H1 (cell line): ENCODE data around the gene GPD1L.

Experiments
- EP300 ChIP-seq, 2 experiments: IDR thresholded peaks; 1 replicate in 1 of 2; 2 replicates in 1 of 2; pipeline ENCODE4 v1.6.1; 2011 to 2012; ENCODE audit warnings: low read depth in 2 of 2, low read length in 2 of 2, mild to moderate bottlenecking in 2 of 2, borderline replicate concordance in 1 of 2, inconsistent platforms in 1 of 2, moderate library complexity in 1 of 2
- EZH2 ChIP-seq: fragments of 200-600 bp; sonication (generic); IDR thresholded peaks from 2 replicates; pipeline ENCODE4 v1.7.1; 2012; ENCODE audit warnings: low read depth, mild to moderate bottlenecking, moderate library complexity, low read length, inconsistent platforms; ENCODE audit not compliant: severe bottlenecking
- GABPA ChIP-seq: IDR thresholded peaks from 2 replicates; pipeline ENCODE4 v1.6.1; 2011; ENCODE audit warnings: mild to moderate bottlenecking, low read length, moderate library complexity, borderline replicate concordance; ENCODE audit not compliant: insufficient read depth
- MAFK ChIP-seq: IDR thresholded peaks from 2 replicates; pipeline ENCODE4 v1.6.1; 2012; ENCODE audit warnings: low read depth, mild to moderate bottlenecking, improper control_type of control experiment, low read length
- POLR2A ChIP-seq, 2 experiments: IDR thresholded peaks; 1 replicate in 1 of 2; 2 replicates in 1 of 2; pipeline ENCODE4 v1.6.1; 2011; ENCODE audit warnings: low read depth in 2 of 2, low read length in 2 of 2, mild to moderate bottlenecking in 2 of 2; ENCODE audit errors: control extremely low read depth in 1 of 2
- TF ChIP-seq, protein P1 (sequence below), 3 experiments: IDR thresholded peaks; 1 replicate in 2 of 3; 2 replicates in 1 of 3; pipeline versions ENCODE4 v1.5.1 to v1.6.1; 2011; ENCODE audit warnings: low read length in 3 of 3, mild to moderate bottlenecking in 3 of 3, inconsistent platforms in 2 of 3, low read depth in 1 of 3, moderate library complexity in 1 of 3; ENCODE audit not compliant: insufficient read depth in 1 of 3; ENCODE audit errors: control extremely low read depth in 1 of 3
- TF ChIP-seq, protein P2 (sequence below): IDR thresholded peaks from 2 replicates; pipeline ENCODE4 v1.6.1; 2012; ENCODE audit warnings: inconsistent platforms

DNA sequence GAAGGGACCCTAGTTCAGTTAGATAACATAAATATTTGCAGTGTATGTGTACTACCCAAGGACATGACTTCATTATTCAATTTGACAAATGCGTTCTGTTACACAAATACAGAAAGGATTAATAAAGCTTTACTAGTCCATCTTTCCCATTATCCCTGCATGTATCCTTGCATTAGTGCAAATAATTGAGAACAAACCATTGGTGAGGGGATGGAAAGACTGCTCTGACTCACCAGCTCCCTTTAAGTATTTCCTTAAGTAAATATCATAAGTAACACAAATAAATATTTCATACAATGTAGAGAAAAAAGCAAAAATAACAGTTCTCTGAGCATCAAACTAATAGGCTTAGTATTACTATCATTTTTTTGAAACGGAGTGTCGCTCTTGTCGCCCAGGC, 1.9 kb upstream of the GPD1L start:
- TF ChIP-seq EZH2 = no peak
- no peak for TF ChIP-seq GABPA
- TF ChIP-seq MAFK = no peak
- no peak for TF ChIP-seq POLR2A (IDR thresholded peaks at IDR 0.05; ENCODE audit: control extremely low read depth in 1 of 2, low read depth in 2 of 2, low read length in 2 of 2)
- TF ChIP-seq, protein P1, sequence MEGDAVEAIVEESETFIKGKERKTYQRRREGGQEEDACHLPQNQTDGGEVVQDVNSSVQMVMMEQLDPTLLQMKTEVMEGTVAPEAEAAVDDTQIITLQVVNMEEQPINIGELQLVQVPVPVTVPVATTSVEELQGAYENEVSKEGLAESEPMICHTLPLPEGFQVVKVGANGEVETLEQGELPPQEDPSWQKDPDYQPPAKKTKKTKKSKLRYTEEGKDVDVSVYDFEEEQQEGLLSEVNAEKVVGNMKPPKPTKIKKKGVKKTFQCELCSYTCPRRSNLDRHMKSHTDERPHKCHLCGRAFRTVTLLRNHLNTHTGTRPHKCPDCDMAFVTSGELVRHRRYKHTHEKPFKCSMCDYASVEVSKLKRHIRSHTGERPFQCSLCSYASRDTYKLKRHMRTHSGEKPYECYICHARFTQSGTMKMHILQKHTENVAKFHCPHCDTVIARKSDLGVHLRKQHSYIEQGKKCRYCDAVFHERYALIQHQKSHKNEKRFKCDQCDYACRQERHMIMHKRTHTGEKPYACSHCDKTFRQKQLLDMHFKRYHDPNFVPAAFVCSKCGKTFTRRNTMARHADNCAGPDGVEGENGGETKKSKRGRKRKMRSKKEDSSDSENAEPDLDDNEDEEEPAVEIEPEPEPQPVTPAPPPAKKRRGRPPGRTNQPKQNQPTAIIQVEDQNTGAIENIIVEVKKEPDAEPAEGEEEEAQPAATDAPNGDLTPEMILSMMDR (IDR thresholded peaks at IDR 0.05; ENCODE audit: control extremely low read depth in 1 of 3, insufficient read depth in 1 of 3, low read depth in 1 of 3, low read length in 3 of 3) = no peak
- TF ChIP-seq, protein P2, sequence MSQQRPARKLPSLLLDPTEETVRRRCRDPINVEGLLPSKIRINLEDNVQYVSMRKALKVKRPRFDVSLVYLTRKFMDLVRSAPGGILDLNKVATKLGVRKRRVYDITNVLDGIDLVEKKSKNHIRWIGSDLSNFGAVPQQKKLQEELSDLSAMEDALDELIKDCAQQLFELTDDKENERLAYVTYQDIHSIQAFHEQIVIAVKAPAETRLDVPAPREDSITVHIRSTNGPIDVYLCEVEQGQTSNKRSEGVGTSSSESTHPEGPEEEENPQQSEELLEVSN = no peak
- no peak for TF ChIP-seq EP300 (IDR thresholded peaks at IDR 0.05; ENCODE audit: borderline replicate concordance in 1 of 2, low read depth in 2 of 2, low read length in 2 of 2)
